ENCODE results near the gene CD52.

- TF ChIP-seq CTCF (IDR thresholded peaks at IDR 0.05) (no peak), POLR2A (IDR thresholded peaks at IDR 0.05) (no peak), POLR2AphosphoS5 (IDR thresholded peaks at IDR 0.05) (no peak), EP300 (IDR thresholded peaks at IDR 0.05) (no peak)
Observed at GRCh38 chr1:26346274-26347033, 28.7 kb downstream of the CD52 start.

Data from upper lobe of left lung (tissue), 4 donors.